Motor neuron (in vitro differentiated cells): Measurements from ENCODE around the gene ZDHHC12. TPM values are rescaled to one million over a fixed set of nuclear protein-coding genes. Genes with fewer than 3 reads are reported as not detected.

Source experiments
- ATAC-seq, 8 experiments: fragments of 200-7000 bp; cut with Tn5 transposase; replicated peaks in 6 of 8; 2 replicates each; pipeline ENCODE4 v1.8.0; 2021; ENCODE audit warnings: mild to moderate bottlenecking in 8 of 8, moderate library complexity in 8 of 8
- H3K27ac ChIP-seq, 2 donors: fragments of 250-450 bp; sonication (Bioruptor Pico); 2 replicates each; pipeline ENCODE4 v1.9.0; 2021; ENCODE audit warnings: antibody characterized with exemption in 2 of 2, mild to moderate bottlenecking in 2 of 2, moderate library complexity in 1 of 2
- H3K4me1 ChIP-seq, 2 donors: fragments of 250-450 bp; sonication (Bioruptor Pico); replicated peaks in 1 of 2; 2 replicates each; pipeline ENCODE4 v1.6.1; 2021; ENCODE audit warnings: antibody characterized with exemption in 2 of 2, mild to moderate bottlenecking in 2 of 2, moderate library complexity in 1 of 2
- H3K4me3 ChIP-seq, 5 donors: fragments of 250-450 bp; sonication (Bioruptor Pico); 2 replicates each; pipeline ENCODE4 v1.9.0; 2021; ENCODE audit warnings: antibody characterized with exemption in 5 of 5, mild to moderate bottlenecking in 5 of 5, moderate library complexity in 4 of 5
- WGBS, 10 experiments: fragments of 450-650 bp; shearing (Covaris generic); methylation state at CpG; one replicate each; pipeline ENCODE4 v1.0.0; 2022; 5-methylcytosine and 5-hydroxymethylcytosine counted together
- in situ Hi-C, 9 experiments: fragments of 400-800 bp; cut with MboI; loops; one replicate each; pipeline ENCODE4 v1.15.0; 2021; ENCODE audit warnings: low sequenced_read_pairs in 9 of 9, low pct_unique_long_range_greater_than_20kb in 2 of 9; ENCODE audit not compliant: unreplicated experiment in 9 of 9
- total RNA-seq, 8 experiments: library from RNA; unstranded; fragments of 300-600 nt; gene quantifications; 2 replicates each; pipeline versions ENCODE4 v1.2.3 to v1.2.4, GENCODE V29; 2022

The ZDHHC12 gene
- total RNA-seq, 8 experiments from 2014 or later: 3.7 to 31.4 (median 11.7) TPM

GRCh38 chr9:128713941-128714573 lies 9.9 kb downstream of the ZDHHC12 start:
- H3K4me1 ChIP-seq: no peaks in the 10 kb centered on the region
- 80 to 100% (median 100%) methylated on average over 1 to 2 of the region's 19 CpGs; no CpG with 5 or more reads in 7 of the 10 experiments for WGBS, 10 experiments
- no peak overlapping the region for H3K27ac ChIP-seq
- no peak overlapping the region for H3K4me3 ChIP-seq
- ATAC-seq: peak in 1 of 8 experiments; percentile 10
- in situ Hi-C loops: no loop called here

GRCh38 chr9:128713411-128713780 lies 10.5 kb downstream of the ZDHHC12 start:
- 80 to 100% (median 90%) methylated on average over 1 to 4 of the region's 13 CpGs; no CpG with 5 or more reads in 6 of the 10 experiments for WGBS, 10 experiments
- ATAC-seq: peak in 2 of 8 experiments; percentile 14 to 19
- in situ Hi-C loops: no loop called here
- Histone ChIP-seq H3K27ac (no peak overlapping the region), H3K4me1 (no peaks in the 10 kb centered on the region), H3K4me3 (no peak overlapping the region)

- 73 to 93% (median 80%) methylated on average over 3 to 8 of the region's 26 CpGs; no CpG with 5 or more reads in 7 of the 10 experiments for WGBS, 10 experiments
- no peak overlapping the region for H3K27ac ChIP-seq
- in situ Hi-C loops: no loop called here
Observed at GRCh38 chr9:128712451-128713410, 11.2 kb downstream of the ZDHHC12 start.

GRCh38 chr9:128707446-128707845 lies 16.5 kb downstream of the ZDHHC12 start:
- in situ Hi-C loops: no loop called here
- 81 to 100% (median 96%) methylated on average over 1 to 6 of the region's 8 CpGs; no CpG with 5 or more reads in 3 of the 10 experiments for WGBS, 10 experiments
- no peak overlapping the region for H3K4me3 ChIP-seq
- no peak for ATAC-seq
- no peak overlapping the region for H3K27ac ChIP-seq
- no peaks in the 10 kb centered on the region for H3K4me1 ChIP-seq

More at GRCh38 chr9:128712451-128713410, 11.2 kb downstream of the ZDHHC12 start:
- H3K4me1 ChIP-seq: no peaks in the 10 kb centered on the region
- H3K4me3 ChIP-seq: no peak overlapping the region
- peak in 3 of 8 experiments; percentile 11 to 27 (median 12) for ATAC-seq

GRCh38 chr9:128706671-128707381 lies 17.1 kb downstream of the ZDHHC12 start:
- H3K4me1 ChIP-seq: no peaks in the 10 kb centered on the region
- in situ Hi-C loops: no loop called here
- 80 to 100% (median 93%) methylated on average over 1 to 6 of the region's 23 CpGs; no CpG with 5 or more reads in 5 of the 10 experiments for WGBS, 10 experiments
- no peak overlapping the region for H3K4me3 ChIP-seq
- ATAC-seq: no peak
- no peak overlapping the region for H3K27ac ChIP-seq

- no peak for ATAC-seq
- in situ Hi-C loops: no loop called here
- no peak overlapping the region for H3K27ac ChIP-seq
- 100% methylated on average over 1 of the region's 1 CpG; no CpG with 5 or more reads in 8 of the 10 experiments for WGBS, 10 experiments
- no peak overlapping the region for H3K4me3 ChIP-seq
- no peaks in the 10 kb centered on the region for H3K4me1 ChIP-seq
Observed at GRCh38 chr9:128706045-128706444, 17.9 kb downstream of the ZDHHC12 start.

- no peaks in the 10 kb centered on the region for H3K4me1 ChIP-seq
- WGBS, 10 experiments: 78 to 100% (median 93%) methylated on average over 2 to 10 of the region's 36 CpGs; no CpG with 5 or more reads in 3 of the 10 experiments
- in situ Hi-C loops: no loop called here
- no peak for ATAC-seq
- H3K27ac ChIP-seq: no peak overlapping the region
- H3K4me3 ChIP-seq: no peak overlapping the region
Observed at GRCh38 chr9:128705051-128705965, 18.6 kb downstream of the ZDHHC12 start.

- ATAC-seq: no peak
- Histone ChIP-seq H3K4me3 (no peak overlapping the region), H3K4me1 (no peaks in the 10 kb centered on the region), H3K27ac (no peak overlapping the region)
- in situ Hi-C loops: no loop called here
- 60 to 100% (median 94%) methylated on average over 1 to 3 of the region's 5 CpGs; no CpG with 5 or more reads in 6 of the 10 experiments for WGBS, 10 experiments
Observed at GRCh38 chr9:128704356-128704670, 19.6 kb downstream of the ZDHHC12 start.

- Histone ChIP-seq H3K27ac (no peak overlapping the region), H3K4me3 (peak overlapping the region in 3 of 5 donors; percentile 61 to 99 (median 80)), H3K4me1 (no peaks in the 10 kb centered on the region)
- ATAC-seq: no peak
- WGBS, 10 experiments: 40 to 100% (median 78%) methylated on average over 2 to 4 of the region's 31 CpGs; no CpG with 5 or more reads in 5 of the 10 experiments
- in situ Hi-C loops: no loop called here
Observed at GRCh38 chr9:128703616-128704355, 20.1 kb downstream of the ZDHHC12 start.

GRCh38 chr9:128702949-128703615 lies 20.8 kb downstream of the ZDHHC12 start:
- Histone ChIP-seq H3K27ac (no peak overlapping the region), H3K4me1 (no peaks in the 10 kb centered on the region), H3K4me3 (peak overlapping the region; percentile 57 to 99 (median 75))
- in situ Hi-C loops: no loop called here
- no CpG with 5 or more reads among the region's 55 CpGs for WGBS, 10 experiments
- peak in 7 of 8 experiments; percentile 7 to 34 (median 17) for ATAC-seq

- peak; percentile 87 to 91 (median 90) for ATAC-seq
- Histone ChIP-seq H3K4me3 (peak within 1 kb of the TSS; percentile 57 to 99 (median 75)), H3K27ac (peak within 1 kb of the TSS in 1 of 2 donors; percentile 49), H3K4me1 (no peaks in the 10 kb centered on the region)
- in situ Hi-C loops: no loop called here
- 20% methylated on average over 1 of the region's 65 CpGs; no CpG with 5 or more reads in 9 of the 10 experiments for WGBS, 10 experiments
Observed at GRCh38 chr9:128702445-128702948, 21.4 kb downstream of the ZDHHC12 start, which contains the start of gene PKN3. PKN3 (plus strand) TSS chr9:128702503; CDS start chr9:128702916, 413 bp downstream.
